Thyroid gland (tissue), 4 donors: ENCODE measurements around the gene C10orf71.

ENCODE experiments used
- CTCF ChIP-seq, 6 experiments: fragments of 200-600 bp in 3 of 6; fragments of 450-650 bp in 3 of 6; sonication (generic) in 3 of 6; IDR thresholded peaks; one replicate each; pipeline ENCODE4 v1.5.1; 2016 to 2019; ENCODE audit warnings: antibody characterized with exemption in 6 of 6, mild to moderate bottlenecking in 2 of 6, inconsistent platforms in 1 of 6, moderate library complexity in 1 of 6
- POLR2A ChIP-seq, 2 donors: fragments of 450-650 bp; IDR thresholded peaks; one replicate each; pipeline ENCODE4 v1.6.1; 2017; ENCODE audit warnings: antibody characterized with exemption in 2 of 2, mild to moderate bottlenecking in 2 of 2, moderate library complexity in 1 of 2

GRCh38 chr10:49374740-49375139 is 75.8 kb downstream of the C10orf71 start:
- no peak for TF ChIP-seq CTCF (IDR thresholded peaks at IDR 0.05)
- no peak for TF ChIP-seq POLR2A (IDR thresholded peaks at IDR 0.05)
